Prostate gland (tissue), 2 donors: ENCODE results near the gene L2HGDH.

Experiments used
- POLR2A ChIP-seq: fragments of 450-650 bp; IDR thresholded peaks from one replicate; pipeline ENCODE4 v1.6.1; 2016; ENCODE audit warnings: antibody characterized with exemption, mild to moderate bottlenecking
- POLR2AphosphoS5 ChIP-seq: sonication (generic); formaldehyde crosslinking; IDR thresholded peaks from one replicate; pipeline ENCODE4 v1.6.1; 2017; ENCODE audit warnings: antibody characterized with exemption
- TF ChIP-seq, protein P1 (sequence below), 4 experiments: fragments of 200-600 bp in 2 of 4; fragments of 450-650 bp in 2 of 4; sonication (generic) in 2 of 4; IDR thresholded peaks; 1 replicate in 3 of 4; 2 replicates in 1 of 4; pipeline ENCODE4 v1.5.1; 2016 to 2019; ENCODE audit warnings: antibody characterized with exemption in 4 of 4, mild to moderate bottlenecking in 2 of 4, moderate library complexity in 2 of 4

DNA sequence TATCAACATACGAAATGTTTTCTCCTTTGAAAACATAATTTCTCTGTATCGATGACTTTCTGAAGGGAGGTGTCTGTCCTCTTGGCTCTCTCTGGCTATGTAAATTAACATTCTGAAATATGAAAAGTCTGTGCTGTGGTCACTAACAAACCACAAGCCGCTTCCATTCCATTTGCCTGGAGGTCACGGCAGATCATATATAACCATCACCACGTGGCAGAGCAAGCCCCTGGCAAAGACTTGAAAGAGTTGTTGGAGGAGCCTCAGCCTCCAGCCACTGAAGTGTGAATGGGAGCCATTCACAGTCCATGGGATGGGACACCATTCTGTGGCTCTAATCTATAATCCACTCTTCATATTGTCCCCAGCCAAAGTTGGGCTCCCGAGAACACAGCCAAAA lies 45.1 kb upstream of the L2HGDH start:
- TF ChIP-seq, protein P1, sequence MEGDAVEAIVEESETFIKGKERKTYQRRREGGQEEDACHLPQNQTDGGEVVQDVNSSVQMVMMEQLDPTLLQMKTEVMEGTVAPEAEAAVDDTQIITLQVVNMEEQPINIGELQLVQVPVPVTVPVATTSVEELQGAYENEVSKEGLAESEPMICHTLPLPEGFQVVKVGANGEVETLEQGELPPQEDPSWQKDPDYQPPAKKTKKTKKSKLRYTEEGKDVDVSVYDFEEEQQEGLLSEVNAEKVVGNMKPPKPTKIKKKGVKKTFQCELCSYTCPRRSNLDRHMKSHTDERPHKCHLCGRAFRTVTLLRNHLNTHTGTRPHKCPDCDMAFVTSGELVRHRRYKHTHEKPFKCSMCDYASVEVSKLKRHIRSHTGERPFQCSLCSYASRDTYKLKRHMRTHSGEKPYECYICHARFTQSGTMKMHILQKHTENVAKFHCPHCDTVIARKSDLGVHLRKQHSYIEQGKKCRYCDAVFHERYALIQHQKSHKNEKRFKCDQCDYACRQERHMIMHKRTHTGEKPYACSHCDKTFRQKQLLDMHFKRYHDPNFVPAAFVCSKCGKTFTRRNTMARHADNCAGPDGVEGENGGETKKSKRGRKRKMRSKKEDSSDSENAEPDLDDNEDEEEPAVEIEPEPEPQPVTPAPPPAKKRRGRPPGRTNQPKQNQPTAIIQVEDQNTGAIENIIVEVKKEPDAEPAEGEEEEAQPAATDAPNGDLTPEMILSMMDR (IDR thresholded peaks at IDR 0.05): no peak
- TF ChIP-seq POLR2A (no peak), POLR2AphosphoS5 (no peak)
